K562 (cell line): Measurements from ENCODE around the gene SRD5A1. TPM values are rescaled to one million over a fixed set of nuclear protein-coding genes. Genes with fewer than 3 reads are reported as not detected.
A peak's percentile ranks its signal among the peaks of the same experiment; 100 is the strongest.

Experiments
- ATAC-seq: fragments of 200-7000 bp; cut with Tn5 transposase; 3 replicates; pipeline ENCODE4 v1.9.1; 2020; ENCODE audit warnings: moderate library complexity
- BruUV-seq: library from RNA; stranded (reverse); fragments of 400-500 nt; replicated peaks from 2 replicates; lab custom pipeline; 2021; lab: Mats Ljungman, UMichigan
- CTCF ChIA-PET: fragments of 300-600 bp; formaldehyde crosslinking; extraction: SDS; loops from one replicate; lab custom pipeline; 2021; ENCODE audit warnings: low intra/inter-chr PET ratio; lab: Yijun Ruan, JAX
- POLR2A ChIA-PET: fragments of 300-600, 350-650 bp; sonication (Branson Sonifier 250); formaldehyde crosslinking; extraction: SDS; loops from one replicate; lab custom pipeline; 2021; ENCODE audit warnings: antibody characterized with exemption, inconsistent platforms; lab: Yijun Ruan, JAX
- DNase-seq, 4 experiments: peaks; one replicate each; pipeline versions ENCODE4 v3.0.0 to v3.0.0-alpha.2; 2011 to 2018; ENCODE audit warnings: low spot score in 3 of 4, mixed read lengths in 3 of 4; ENCODE audit errors: extremely low read depth in 1 of 4
- FAIRE-seq: peaks from 2 replicates; lab custom pipeline; 2011; peaks lifted over from hg19 to GRCh38; lab: Jason Lieb, UNC
- H2AFZ ChIP-seq: 2 replicates; pipeline ENCODE4 v1.6.0; 2011; ENCODE audit warnings: low read depth, low read length, control low read depth, inconsistent platforms
- H3K27ac ChIP-seq: fragments of 200-600 bp; 3 replicates; pipeline ENCODE4 v1.8.0; 2011; ENCODE audit warnings: low read depth, mild to moderate bottlenecking, control low read depth, inconsistent platforms, low read length, moderate library complexity, mixed read lengths; ENCODE audit errors: extremely low read depth
- H3K27me3 ChIP-seq, 2 experiments: fragments of 300-600 bp in 1 of 2; 2 replicates in 1 of 2; 3 replicates in 1 of 2; pipeline versions ENCODE4 v1.6.0 to v1.8.0; 2011; ENCODE audit warnings: inconsistent platforms in 2 of 2, low read length in 2 of 2, mild to moderate bottlenecking in 1 of 2, mixed read lengths in 1 of 2, moderate library complexity in 1 of 2; ENCODE audit not compliant: control insufficient read depth in 2 of 2, insufficient read depth in 2 of 2
- H3K36me3 ChIP-seq: fragments of 300-600 bp; 3 replicates; pipeline ENCODE4 v1.8.0; 2011; ENCODE audit warnings: mild to moderate bottlenecking, low read length, inconsistent platforms; ENCODE audit not compliant: control insufficient read depth, insufficient read depth
- H3K4me1 ChIP-seq, 2 experiments: fragments of 200-600 bp in 1 of 2; replicated peaks in 1 of 2; 2 replicates in 1 of 2; 3 replicates in 1 of 2; pipeline versions ENCODE4 v1.5.1 to v1.8.0; 2011; ENCODE audit warnings: inconsistent platforms in 2 of 2, low read length in 2 of 2, mild to moderate bottlenecking in 1 of 2, mixed read lengths in 1 of 2, moderate library complexity in 1 of 2; ENCODE audit not compliant: control insufficient read depth in 2 of 2, insufficient read depth in 2 of 2
- H3K4me2 ChIP-seq: 2 replicates; pipeline ENCODE4 v1.6.1; 2011; ENCODE audit warnings: low read length, control low read depth, inconsistent platforms, mixed read lengths; ENCODE audit not compliant: insufficient read depth
- H3K4me3 ChIP-seq: fragments of 200-600 bp; sonication (generic), shearing (Covaris generic); 2 replicates; pipeline ENCODE4 v1.5.1; 2016; ENCODE audit warnings: control low read depth, inconsistent platforms
- H3K79me2 ChIP-seq: fragments of 200-600 bp; 3 replicates; pipeline ENCODE4 v1.8.0; 2011; ENCODE audit warnings: low read length, inconsistent platforms; ENCODE audit not compliant: control insufficient read depth, insufficient read depth
- H3K9ac ChIP-seq, 2 experiments: 2 replicates each; pipeline versions ENCODE4 v1.6.0 to v1.6.1; 2011; ENCODE audit warnings: low read depth in 2 of 2, low read length in 2 of 2, control low read depth in 1 of 2, inconsistent platforms in 1 of 2, mild to moderate bottlenecking in 1 of 2, mixed read lengths in 1 of 2; ENCODE audit not compliant: insufficient read depth in 1 of 2
- H3K9me1 ChIP-seq: one replicate; pipeline ENCODE4 v1.6.0; 2011; ENCODE audit warnings: inconsistent platforms, mild to moderate bottlenecking, low read length, moderate library complexity; ENCODE audit not compliant: control insufficient read depth, insufficient read depth
- H3K9me3 ChIP-seq: replicated peaks from 2 replicates; pipeline ENCODE4 v1.5.1; 2011; ENCODE audit warnings: low read depth, low read length, inconsistent platforms; ENCODE audit not compliant: control insufficient read depth, insufficient read depth
- H4K20me1 ChIP-seq: replicated peaks from 2 replicates; pipeline ENCODE4 v1.6.1; 2011; ENCODE audit warnings: low read length, inconsistent platforms, mixed read lengths; ENCODE audit not compliant: control insufficient read depth, insufficient read depth
- BCL6 ChIP-seq: fragments of 250-450 bp; sonication (Bioruptor Pico); IDR thresholded peaks from 2 replicates; pipeline ENCODE4 v1.4.0; 2020
- EGR1 ChIP-seq: fragments of 450-650 bp; conservative IDR thresholded peaks from 2 replicates; pipeline ENCODE4 v1.6.1; 2017; ENCODE audit warnings: mild to moderate bottlenecking
- SIN3A ChIP-seq, 2 experiments: fragments of 150-350 bp in 1 of 2; IDR thresholded peaks; 2 replicates each; pipeline ENCODE4 v1.6.1; 2011 to 2016; ENCODE audit warnings: borderline replicate concordance in 2 of 2, low read depth in 2 of 2, low read length in 2 of 2, mild to moderate bottlenecking in 2 of 2, moderate library complexity in 2 of 2; ENCODE audit not compliant: control insufficient read depth in 1 of 2
- SREBF2 ChIP-seq: sonication (generic); formaldehyde crosslinking; IDR thresholded peaks from 2 replicates; pipeline ENCODE4 v1.4.0; 2020; ENCODE audit warnings: mild to moderate bottlenecking, missing genetic modification reagents
- ZBTB1 ChIP-seq: sonication (generic); formaldehyde crosslinking; IDR thresholded peaks from 2 replicates; pipeline ENCODE4 v1.8.1; 2023; ENCODE audit warnings: missing genetic modification reagents, low read depth, mild to moderate bottlenecking, borderline replicate concordance
- WGBS: fragments of 100-300 bp; shearing (Covaris generic); methylation state at CpG from one replicate; pipeline ENCODE4 v1.1.6; 2016; ENCODE audit warnings: low coverage, mixed read lengths; ENCODE audit not compliant: insufficient coverage; ENCODE audit errors: missing lambda C conversion rate; 5-methylcytosine and 5-hydroxymethylcytosine counted together
- in situ Hi-C: fragments of 300-500 bp; cut with MboI; formaldehyde crosslinking; loops from 4 replicates; pipeline ENCODE4 v1.15.0; 2018; ENCODE audit warnings: inconsistent platforms, mixed read lengths
- intact Hi-C: fragments of 100-400 bp; cut with micrococcal nuclease; formaldehyde crosslinking; loops from 2 replicates; pipeline ENCODE4 v1.14.2; 2022
- polyA plus RNA-seq, 8 experiments: library from polyadenylated mRNA; depleted of rRNA in 4 of 8; stranded (reverse) in 5 of 8; unstranded in 3 of 8; fragments of >200 nt; fragmentation: Nextera tagmentation in 2 of 8; fragmentation: Illumina TruSeq in 1 of 8; extraction: Ambion mirVana in 2 of 8; extraction: Trizol in 1 of 8; gene quantifications; 2 replicates each; pipeline versions ENCODE4 v1.2.1 to v1.2.3, GENCODE V29; 2011 to 2014; ENCODE audit warnings: inconsistent platforms in 1 of 8, missing spikeins in 1 of 8
- total RNA-seq, 7 experiments: library from RNA; depleted of rRNA in 6 of 7; stranded (reverse); fragments of >200 nt in 6 of 7; fragmentation: Illumina TruSeq in 2 of 7; extraction: Trizol in 2 of 7; gene quantifications; 2 replicates each; pipeline versions ENCODE4 v1.2.1 to v1.2.3, GENCODE V29; 2011 to 2021; ENCODE audit warnings: low replicate concordance in 1 of 7

SRD5A1 gene
- total and polyA plus RNA-seq, 9 of the 15 experiments (the other 6 are each of a cell fraction or from before 2014, with no cell fraction given): 1.3 to 22.6 (median 8.1) TPM

DNA sequence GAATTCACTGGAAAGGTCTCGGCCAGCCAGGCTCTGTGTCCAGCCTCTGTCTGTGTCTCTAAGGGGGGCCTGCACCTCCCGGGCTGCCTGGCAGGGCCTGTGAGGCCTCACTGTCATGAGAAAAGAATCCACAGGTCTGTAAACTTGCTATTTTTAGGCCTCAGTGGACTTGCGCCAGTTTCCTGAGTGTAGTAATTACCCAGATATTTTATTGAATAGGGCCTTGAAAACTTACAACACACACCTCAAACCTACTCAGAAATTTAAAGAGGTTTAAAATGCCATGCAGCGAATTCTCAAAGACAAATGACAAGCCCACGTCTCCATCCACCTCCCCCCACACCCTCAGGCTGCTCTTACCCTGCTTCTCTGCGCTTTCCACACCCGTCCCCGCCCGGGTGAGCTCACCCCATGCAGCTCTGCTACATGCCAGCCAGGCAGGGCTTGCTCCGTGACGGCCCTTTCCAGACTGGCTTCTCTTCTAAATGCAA lies 71.2 kb downstream of the SRD5A1 start:
- in situ Hi-C loops (no loop called here), intact Hi-C loops (no loop called here)
- Histone ChIP-seq H3K4me3 (no peak overlapping the region), H3K36me3 (no peaks in the 10 kb centered on the region), H3K9me1 (no peaks in the 10 kb centered on the region), H3K27me3 (peaks cover 35 to 43% of the 10 kb centered on the region in 2 experiments), H3K4me2 (no peak overlapping the region), H3K79me2 (no peaks in the 10 kb centered on the region), H3K27ac (no peak overlapping the region), H3K4me1 (no peaks in the 10 kb centered on the region; a peak in 1 of 5 replicates), H4K20me1 (no peaks in the 10 kb centered on the region), H3K9ac (no peak overlapping the region), H3K9me3 (no peaks in the 10 kb centered on the region), H2AFZ (no peak overlapping the region)
- FAIRE-seq (no peak), ATAC-seq (no peak), DNase-seq (no peak)
- no peak for TF ChIP-seq BCL6
- no peak for TF ChIP-seq SIN3A (IDR thresholded peaks at IDR 0.05; ENCODE audit: borderline replicate concordance in 2 of 2, control insufficient read depth in 1 of 2, low read depth in 2 of 2, low read length in 2 of 2)
- no peak for TF ChIP-seq SREBF2 (CRISPR knock-in tag)
- ChIA-PET POLR2A (no interaction called here), CTCF (no interaction called here)
- no TSS peak for BruUV-seq
- WGBS: 37% methylated on average over 11 of the region's 11 CpGs

DNA sequence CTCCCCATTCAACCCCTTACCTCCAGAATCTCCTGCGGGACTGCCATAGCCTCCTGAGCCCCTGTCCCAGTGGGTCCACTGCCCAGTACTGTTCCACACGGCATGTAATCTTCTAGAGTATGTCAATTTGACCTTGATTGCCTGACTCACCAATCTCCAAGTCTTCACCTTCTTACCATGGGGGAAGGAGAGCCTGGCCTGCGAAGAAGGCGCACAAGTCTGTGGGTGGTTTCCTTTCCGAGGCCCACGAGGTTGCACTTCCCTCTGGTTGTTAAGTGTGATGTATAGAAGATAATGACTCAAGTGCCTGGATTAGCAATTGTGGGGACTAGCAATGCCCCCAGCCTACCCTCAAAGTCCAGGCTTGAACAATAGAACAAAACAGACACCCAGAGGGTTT lies 71.8 kb downstream of the SRD5A1 start:
- H3K79me2 ChIP-seq: no peaks in the 10 kb centered on the region
- intact Hi-C loops (no loop called here), in situ Hi-C loops (no loop called here)
- H3K9me3 ChIP-seq: no peaks in the 10 kb centered on the region
- ATAC-seq: no peak
- no peak overlapping the region for H3K9ac ChIP-seq
- H3K4me3 ChIP-seq: no peak overlapping the region
- no peaks in the 10 kb centered on the region; a peak in 1 of 5 replicates for H3K4me1 ChIP-seq
- no peak overlapping the region for H3K27ac ChIP-seq
- no TSS peak for BruUV-seq
- no peaks in the 10 kb centered on the region for H4K20me1 ChIP-seq
- no peaks in the 10 kb centered on the region for H3K36me3 ChIP-seq
- WGBS: 32% methylated on average over 6 of the region's 6 CpGs
- no peak for DNase-seq
- TF ChIP-seq ZBTB1: no peak
- TF ChIP-seq EGR1: 0 out of 2 replicates have a peak, but pooled peaks have one; percentile 5
- no peaks in the 10 kb centered on the region for H3K9me1 ChIP-seq
- ChIA-PET CTCF (no interaction called here), POLR2A (no interaction called here)
- peaks cover 31 to 36% of the 10 kb centered on the region in 2 experiments for H3K27me3 ChIP-seq
- H2AFZ ChIP-seq: 0 out of 2 replicates have a peak overlapping the region, but pooled peaks have one; percentile 3
- no peak overlapping the region for H3K4me2 ChIP-seq
- FAIRE-seq: no peak
